SK-N-SH treated with all-trans-retinoic acid at 6 μM for 48 hours (cell line): ENCODE results near the gene MRPL2.

Experiments used
- SNAI2 ChIP-seq: fragments of 250-450 bp; sonication (Bioruptor Pico); IDR thresholded peaks from 2 replicates; pipeline ENCODE4 v1.5.0; 2020; ENCODE audit warnings: mild to moderate bottlenecking, moderate library complexity
- ZNF70 ChIP-seq: fragments of 450-650 bp; formaldehyde crosslinking; IDR thresholded peaks from 2 replicates; pipeline ENCODE4 v1.5.0; 2020; ENCODE audit warnings: mild to moderate bottlenecking, moderate library complexity
- TF ChIP-seq, protein P1 (sequence below): fragments of 250-450 bp; sonication (Bioruptor Pico); IDR thresholded peaks from 2 replicates; pipeline ENCODE4 v1.8.0; 2020; ENCODE audit warnings: mild to moderate bottlenecking, moderate library complexity, borderline replicate concordance

DNA sequence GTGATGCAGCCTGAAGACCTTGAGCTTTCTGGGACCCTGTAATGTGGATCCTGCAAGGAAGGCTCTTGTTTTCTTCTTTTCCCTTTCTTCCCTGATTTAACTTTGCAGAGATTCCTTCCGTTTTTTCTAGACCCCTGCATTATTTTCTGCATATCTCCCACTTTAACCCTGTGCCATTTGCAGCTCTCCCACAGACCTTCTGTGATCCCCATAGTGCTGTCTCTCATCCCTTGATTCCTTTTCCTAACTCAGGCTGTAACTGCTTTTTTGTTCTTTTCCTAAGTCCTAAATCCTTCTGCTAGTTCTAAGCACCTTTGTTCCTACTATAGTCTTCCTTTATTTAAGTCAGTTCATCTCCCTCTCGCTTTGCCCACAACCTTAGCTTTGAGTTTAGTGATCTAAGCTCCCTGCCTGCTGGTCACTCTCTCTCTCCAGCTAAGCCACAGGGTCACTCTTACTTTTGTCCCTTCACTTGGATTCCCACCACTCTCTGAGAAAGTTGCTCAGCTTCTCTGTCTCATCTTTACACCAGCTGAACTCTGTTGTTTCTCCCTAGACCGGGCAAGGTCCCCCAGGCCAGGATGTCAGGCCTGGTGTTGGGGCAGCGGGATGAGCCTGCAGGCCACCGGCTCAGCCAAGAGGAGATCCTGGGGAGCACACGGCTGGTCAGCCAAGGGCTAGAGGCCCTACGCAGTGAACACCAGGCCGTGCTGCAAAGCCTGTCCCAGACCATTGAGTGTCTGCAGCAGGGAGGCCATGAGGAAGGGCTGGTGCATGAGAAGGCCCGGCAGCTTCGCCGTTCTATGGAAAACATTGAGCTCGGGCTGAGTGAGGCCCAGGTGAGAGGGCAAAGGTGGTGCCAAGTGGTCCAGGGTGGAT, 1.8 kb upstream of the MRPL2 start:
- no peak for TF ChIP-seq SNAI2 (CRISPR knock-in tag)
- TF ChIP-seq ZNF70 (CRISPR knock-in tag), result no peak
- TF ChIP-seq, protein P1, sequence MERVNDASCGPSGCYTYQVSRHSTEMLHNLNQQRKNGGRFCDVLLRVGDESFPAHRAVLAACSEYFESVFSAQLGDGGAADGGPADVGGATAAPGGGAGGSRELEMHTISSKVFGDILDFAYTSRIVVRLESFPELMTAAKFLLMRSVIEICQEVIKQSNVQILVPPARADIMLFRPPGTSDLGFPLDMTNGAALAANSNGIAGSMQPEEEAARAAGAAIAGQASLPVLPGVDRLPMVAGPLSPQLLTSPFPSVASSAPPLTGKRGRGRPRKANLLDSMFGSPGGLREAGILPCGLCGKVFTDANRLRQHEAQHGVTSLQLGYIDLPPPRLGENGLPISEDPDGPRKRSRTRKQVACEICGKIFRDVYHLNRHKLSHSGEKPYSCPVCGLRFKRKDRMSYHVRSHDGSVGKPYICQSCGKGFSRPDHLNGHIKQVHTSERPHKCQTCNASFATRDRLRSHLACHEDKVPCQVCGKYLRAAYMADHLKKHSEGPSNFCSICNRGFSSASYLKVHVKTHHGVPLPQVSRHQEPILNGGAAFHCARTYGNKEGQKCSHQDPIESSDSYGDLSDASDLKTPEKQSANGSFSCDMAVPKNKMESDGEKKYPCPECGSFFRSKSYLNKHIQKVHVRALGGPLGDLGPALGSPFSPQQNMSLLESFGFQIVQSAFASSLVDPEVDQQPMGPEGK, result no peak
